Measurements from ENCODE around the gene SAMD4B.

DNA sequence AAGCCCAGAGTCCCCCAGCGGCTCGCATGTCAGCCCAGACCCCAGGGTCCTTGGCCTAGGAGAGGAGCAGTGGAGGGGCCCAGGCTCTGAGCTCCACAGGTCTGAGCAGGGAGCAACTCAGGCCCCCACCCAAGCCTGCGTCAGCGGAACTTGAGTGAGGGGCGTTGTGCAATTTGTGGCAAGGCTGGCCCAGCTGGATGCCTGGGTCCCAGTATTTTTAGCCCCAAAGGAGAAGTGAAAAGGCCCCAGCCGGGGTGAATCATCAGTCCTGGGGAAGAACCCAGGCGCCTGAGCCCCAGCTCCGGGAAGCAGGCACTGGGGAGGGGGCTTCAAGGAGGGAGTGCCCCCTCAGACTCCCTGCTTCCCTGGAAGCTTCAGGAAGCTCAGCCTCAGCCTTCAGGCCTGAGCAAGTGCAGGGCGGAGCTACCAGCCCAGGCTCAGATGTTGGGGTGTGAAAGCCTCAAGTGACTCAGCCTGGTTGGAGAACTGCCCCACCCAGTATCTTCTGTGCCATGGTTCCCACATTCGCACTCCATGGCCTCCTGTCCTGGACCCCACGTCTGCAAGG is 56.2 kb downstream of the SAMD4B start:
- TF ChIP-seq POLR2AphosphoS5 (IDR thresholded peaks at IDR 0.05; ENCODE audit: low read depth) (no peak), CTCF (conservative IDR thresholded peaks at IDR 0.05; ENCODE audit: low read depth in 2 of 2) (no peak), EZH2 (IDR thresholded peaks at IDR 0.05; ENCODE audit: low read depth, unreplicated experiment) (no peak), CREB1 (CRISPR knock-in tag; IDR thresholded peaks at IDR 0.05; ENCODE audit: low read depth) (no peak), STAT1 (IDR thresholded peaks at IDR 0.05; ENCODE audit: unreplicated experiment) (no peak), EZH2phosphoT487 (IDR thresholded peaks at IDR 0.05; ENCODE audit: unreplicated experiment) (no peak), JUNB (IDR thresholded peaks at IDR 0.05; ENCODE audit: unreplicated experiment) (no peak), ZNF331 (CRISPR knock-in tag; IDR thresholded peaks at IDR 0.05; ENCODE audit: low read depth) (no peak), NANOG (IDR thresholded peaks at IDR 0.05; ENCODE audit: borderline replicate concordance) (no peak)
- TF ChIP-seq, protein P1, sequence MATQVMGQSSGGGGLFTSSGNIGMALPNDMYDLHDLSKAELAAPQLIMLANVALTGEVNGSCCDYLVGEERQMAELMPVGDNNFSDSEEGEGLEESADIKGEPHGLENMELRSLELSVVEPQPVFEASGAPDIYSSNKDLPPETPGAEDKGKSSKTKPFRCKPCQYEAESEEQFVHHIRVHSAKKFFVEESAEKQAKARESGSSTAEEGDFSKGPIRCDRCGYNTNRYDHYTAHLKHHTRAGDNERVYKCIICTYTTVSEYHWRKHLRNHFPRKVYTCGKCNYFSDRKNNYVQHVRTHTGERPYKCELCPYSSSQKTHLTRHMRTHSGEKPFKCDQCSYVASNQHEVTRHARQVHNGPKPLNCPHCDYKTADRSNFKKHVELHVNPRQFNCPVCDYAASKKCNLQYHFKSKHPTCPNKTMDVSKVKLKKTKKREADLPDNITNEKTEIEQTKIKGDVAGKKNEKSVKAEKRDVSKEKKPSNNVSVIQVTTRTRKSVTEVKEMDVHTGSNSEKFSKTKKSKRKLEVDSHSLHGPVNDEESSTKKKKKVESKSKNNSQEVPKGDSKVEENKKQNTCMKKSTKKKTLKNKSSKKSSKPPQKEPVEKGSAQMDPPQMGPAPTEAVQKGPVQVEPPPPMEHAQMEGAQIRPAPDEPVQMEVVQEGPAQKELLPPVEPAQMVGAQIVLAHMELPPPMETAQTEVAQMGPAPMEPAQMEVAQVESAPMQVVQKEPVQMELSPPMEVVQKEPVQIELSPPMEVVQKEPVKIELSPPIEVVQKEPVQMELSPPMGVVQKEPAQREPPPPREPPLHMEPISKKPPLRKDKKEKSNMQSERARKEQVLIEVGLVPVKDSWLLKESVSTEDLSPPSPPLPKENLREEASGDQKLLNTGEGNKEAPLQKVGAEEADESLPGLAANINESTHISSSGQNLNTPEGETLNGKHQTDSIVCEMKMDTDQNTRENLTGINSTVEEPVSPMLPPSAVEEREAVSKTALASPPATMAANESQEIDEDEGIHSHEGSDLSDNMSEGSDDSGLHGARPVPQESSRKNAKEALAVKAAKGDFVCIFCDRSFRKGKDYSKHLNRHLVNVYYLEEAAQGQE (IDR thresholded peaks at IDR 0.05; ENCODE audit: unreplicated experiment): no peak
- TF ChIP-seq, protein P2, sequence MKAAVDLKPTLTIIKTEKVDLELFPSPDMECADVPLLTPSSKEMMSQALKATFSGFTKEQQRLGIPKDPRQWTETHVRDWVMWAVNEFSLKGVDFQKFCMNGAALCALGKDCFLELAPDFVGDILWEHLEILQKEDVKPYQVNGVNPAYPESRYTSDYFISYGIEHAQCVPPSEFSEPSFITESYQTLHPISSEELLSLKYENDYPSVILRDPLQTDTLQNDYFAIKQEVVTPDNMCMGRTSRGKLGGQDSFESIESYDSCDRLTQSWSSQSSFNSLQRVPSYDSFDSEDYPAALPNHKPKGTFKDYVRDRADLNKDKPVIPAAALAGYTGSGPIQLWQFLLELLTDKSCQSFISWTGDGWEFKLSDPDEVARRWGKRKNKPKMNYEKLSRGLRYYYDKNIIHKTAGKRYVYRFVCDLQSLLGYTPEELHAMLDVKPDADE (IDR thresholded peaks at IDR 0.05): no peak
- TF ChIP-seq, protein P3, sequence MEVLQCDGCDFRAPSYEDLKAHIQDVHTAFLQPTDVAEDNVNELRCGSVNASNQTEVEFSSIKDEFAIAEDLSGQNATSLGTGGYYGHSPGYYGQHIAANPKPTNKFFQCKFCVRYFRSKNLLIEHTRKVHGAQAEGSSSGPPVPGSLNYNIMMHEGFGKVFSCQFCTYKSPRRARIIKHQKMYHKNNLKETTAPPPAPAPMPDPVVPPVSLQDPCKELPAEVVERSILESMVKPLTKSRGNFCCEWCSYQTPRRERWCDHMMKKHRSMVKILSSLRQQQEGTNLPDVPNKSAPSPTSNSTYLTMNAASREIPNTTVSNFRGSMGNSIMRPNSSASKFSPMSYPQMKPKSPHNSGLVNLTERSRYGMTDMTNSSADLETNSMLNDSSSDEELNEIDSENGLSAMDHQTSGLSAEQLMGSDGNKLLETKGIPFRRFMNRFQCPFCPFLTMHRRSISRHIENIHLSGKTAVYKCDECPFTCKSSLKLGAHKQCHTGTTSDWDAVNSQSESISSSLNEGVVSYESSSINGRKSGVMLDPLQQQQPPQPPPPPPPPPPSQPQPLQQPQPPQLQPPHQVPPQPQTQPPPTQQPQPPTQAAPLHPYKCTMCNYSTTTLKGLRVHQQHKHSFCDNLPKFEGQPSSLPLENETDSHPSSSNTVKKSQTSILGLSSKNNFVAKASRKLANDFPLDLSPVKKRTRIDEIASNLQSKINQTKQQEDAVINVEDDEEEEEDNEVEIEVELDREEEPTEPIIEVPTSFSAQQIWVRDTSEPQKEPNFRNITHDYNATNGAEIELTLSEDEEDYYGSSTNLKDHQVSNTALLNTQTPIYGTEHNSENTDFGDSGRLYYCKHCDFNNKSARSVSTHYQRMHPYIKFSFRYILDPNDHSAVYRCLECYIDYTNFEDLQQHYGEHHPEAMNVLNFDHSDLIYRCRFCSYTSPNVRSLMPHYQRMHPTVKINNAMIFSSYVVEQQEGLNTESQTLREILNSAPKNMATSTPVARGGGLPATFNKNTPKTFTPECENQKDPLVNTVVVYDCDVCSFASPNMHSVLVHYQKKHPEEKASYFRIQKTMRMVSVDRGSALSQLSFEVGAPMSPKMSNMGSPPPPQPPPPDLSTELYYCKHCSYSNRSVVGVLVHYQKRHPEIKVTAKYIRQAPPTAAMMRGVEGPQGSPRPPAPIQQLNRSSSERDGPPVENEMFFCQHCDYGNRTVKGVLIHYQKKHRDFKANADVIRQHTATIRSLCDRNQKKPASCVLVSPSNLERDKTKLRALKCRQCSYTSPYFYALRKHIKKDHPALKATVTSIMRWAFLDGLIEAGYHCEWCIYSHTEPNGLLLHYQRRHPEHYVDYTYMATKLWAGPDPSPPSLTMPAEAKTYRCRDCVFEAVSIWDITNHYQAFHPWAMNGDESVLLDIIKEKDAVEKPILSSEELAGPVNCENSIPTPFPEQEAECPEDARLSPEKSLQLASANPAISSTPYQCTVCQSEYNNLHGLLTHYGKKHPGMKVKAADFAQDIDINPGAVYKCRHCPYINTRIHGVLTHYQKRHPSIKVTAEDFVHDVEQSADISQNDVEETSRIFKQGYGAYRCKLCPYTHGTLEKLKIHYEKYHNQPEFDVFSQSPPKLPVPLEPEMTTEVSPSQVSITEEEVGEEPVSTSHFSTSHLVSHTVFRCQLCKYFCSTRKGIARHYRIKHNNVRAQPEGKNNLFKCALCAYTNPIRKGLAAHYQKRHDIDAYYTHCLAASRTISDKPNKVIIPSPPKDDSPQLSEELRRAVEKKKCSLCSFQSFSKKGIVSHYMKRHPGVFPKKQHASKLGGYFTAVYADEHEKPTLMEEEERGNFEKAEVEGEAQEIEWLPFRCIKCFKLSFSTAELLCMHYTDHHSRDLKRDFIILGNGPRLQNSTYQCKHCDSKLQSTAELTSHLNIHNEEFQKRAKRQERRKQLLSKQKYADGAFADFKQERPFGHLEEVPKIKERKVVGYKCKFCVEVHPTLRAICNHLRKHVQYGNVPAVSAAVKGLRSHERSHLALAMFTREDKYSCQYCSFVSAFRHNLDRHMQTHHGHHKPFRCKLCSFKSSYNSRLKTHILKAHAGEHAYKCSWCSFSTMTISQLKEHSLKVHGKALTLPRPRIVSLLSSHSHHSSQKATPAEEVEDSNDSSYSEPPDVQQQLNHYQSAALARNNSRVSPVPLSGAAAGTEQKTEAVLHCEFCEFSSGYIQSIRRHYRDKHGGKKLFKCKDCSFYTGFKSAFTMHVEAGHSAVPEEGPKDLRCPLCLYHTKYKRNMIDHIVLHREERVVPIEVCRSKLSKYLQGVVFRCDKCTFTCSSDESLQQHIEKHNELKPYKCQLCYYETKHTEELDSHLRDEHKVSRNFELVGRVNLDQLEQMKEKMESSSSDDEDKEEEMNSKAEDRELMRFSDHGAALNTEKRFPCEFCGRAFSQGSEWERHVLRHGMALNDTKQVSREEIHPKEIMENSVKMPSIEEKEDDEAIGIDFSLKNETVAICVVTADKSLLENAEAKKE (CRISPR knock-in tag; IDR thresholded peaks at IDR 0.05): no peak

All from GM23338 (cell line).